Endothelial cell of umbilical vein (primary cell): ENCODE measurements around the gene SLC23A2.

ENCODE experiments used
- CTCF ChIP-seq, 2 donors: IDR thresholded peaks; 1 replicate in 1 of 2; 2 replicates in 1 of 2; pipeline ENCODE4 v1.5.1; 2011; ENCODE audit warnings: low read length in 2 of 2, mild to moderate bottlenecking in 2 of 2, moderate library complexity in 2 of 2, control low read depth in 1 of 2, inconsistent platforms in 1 of 2, low read depth in 1 of 2; ENCODE audit not compliant: insufficient read depth in 1 of 2; ENCODE audit errors: extremely low read depth in 1 of 2
- EZH2 ChIP-seq: IDR thresholded peaks from 2 replicates; pipeline ENCODE4 v1.6.1; 2012; ENCODE audit warnings: borderline replicate concordance, low read depth, mild to moderate bottlenecking, moderate library complexity, low read length, inconsistent platforms; ENCODE audit not compliant: severe bottlenecking
- FOS ChIP-seq: IDR thresholded peaks from 2 replicates; pipeline ENCODE4 v1.6.1; 2011; ENCODE audit warnings: mild to moderate bottlenecking, low read length, moderate library complexity, borderline replicate concordance; ENCODE audit not compliant: insufficient read depth
- MAX ChIP-seq: IDR thresholded peaks from 2 replicates; pipeline ENCODE4 v1.6.1; 2011; ENCODE audit not compliant: insufficient read depth, insufficient read length
- POLR2A ChIP-seq: IDR thresholded peaks from 2 replicates; pipeline ENCODE4 v1.6.1; 2012; ENCODE audit warnings: low read depth, mild to moderate bottlenecking, control low read depth, low read length
- POLR2AphosphoS5 ChIP-seq: IDR thresholded peaks from 2 replicates; pipeline ENCODE4 v1.6.1; 2012; ENCODE audit warnings: low read depth, mild to moderate bottlenecking, control low read depth, low read length, moderate library complexity; ENCODE audit not compliant: insufficient read depth

DNA sequence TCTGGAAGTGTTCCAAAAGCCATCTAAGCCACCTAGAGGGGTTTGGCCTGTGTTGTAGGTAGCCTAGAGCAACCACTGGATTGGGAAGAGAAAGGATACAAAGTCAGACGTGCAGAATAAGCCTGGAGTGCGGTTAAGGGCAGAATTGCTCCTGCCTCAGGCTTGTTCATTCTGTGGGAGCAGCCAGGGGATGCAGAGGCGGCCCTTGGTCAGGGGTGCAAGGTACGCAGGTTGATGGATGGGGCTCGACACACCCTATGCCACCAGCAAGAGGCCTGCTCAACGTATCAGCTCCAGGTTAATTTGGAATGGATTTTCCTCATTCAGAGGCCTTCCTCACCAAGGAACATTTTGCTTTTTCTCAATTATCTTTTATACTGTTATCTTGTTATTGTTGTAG is 129.8 kb downstream of the SLC23A2 start:
- TF ChIP-seq CTCF (IDR thresholded peaks at IDR 0.05; ENCODE audit: extremely low read depth in 1 of 2, insufficient read depth in 1 of 2, low read depth in 1 of 2, low read length in 2 of 2): no peak
- TF ChIP-seq MAX: no peak
- TF ChIP-seq POLR2A: no peak
- no peak for TF ChIP-seq POLR2AphosphoS5
- no peak for TF ChIP-seq FOS
- no peak for TF ChIP-seq EZH2
